HepG2 (cell line): ENCODE data around the gene ABCB10.

Experiments
- ADNP ChIP-seq: sonication (generic); formaldehyde crosslinking; IDR thresholded peaks from 2 replicates; pipeline ENCODE4 v1.4.0; 2020; ENCODE audit warnings: missing genetic modification reagents
- RBFOX2 ChIP-seq: fragments of 200-400 bp; formaldehyde crosslinking; IDR thresholded peaks from 2 replicates; pipeline ENCODE4 v1.6.1; 2017; ENCODE audit warnings: low read depth, mild to moderate bottlenecking, low read length
- RBM39 ChIP-seq: fragments of 200-400 bp; formaldehyde crosslinking; IDR thresholded peaks from one replicate; pipeline ENCODE4 v1.6.1; 2018; ENCODE audit warnings: antibody characterized with exemption, mild to moderate bottlenecking, low read depth, low read length; ENCODE audit not compliant: poor library complexity, severe bottlenecking
- ZBTB40 ChIP-seq, 2 experiments: fragments of 450-650 bp in 1 of 2; sonication (generic) in 1 of 2; formaldehyde crosslinking in 1 of 2; IDR thresholded peaks; 2 replicates each; pipeline versions ENCODE4 v1.6.1 to v1.8.0; 2016 to 2022; ENCODE audit warnings: antibody characterized with exemption in 1 of 2, mild to moderate bottlenecking in 1 of 2, missing genetic modification reagents in 1 of 2
- TF ChIP-seq, protein P1 (sequence below): IDR thresholded peaks from 2 replicates; pipeline ENCODE4 v1.6.1; 2016; ENCODE audit warnings: low read depth, missing genetic modification reagents, missing compliant biosample characterization
- TF ChIP-seq, protein P2 (sequence below): sonication (generic); formaldehyde crosslinking; IDR thresholded peaks from 2 replicates; pipeline ENCODE4 v1.8.0; 2022; ENCODE audit warnings: mild to moderate bottlenecking, missing genetic modification reagents, moderate library complexity

DNA sequence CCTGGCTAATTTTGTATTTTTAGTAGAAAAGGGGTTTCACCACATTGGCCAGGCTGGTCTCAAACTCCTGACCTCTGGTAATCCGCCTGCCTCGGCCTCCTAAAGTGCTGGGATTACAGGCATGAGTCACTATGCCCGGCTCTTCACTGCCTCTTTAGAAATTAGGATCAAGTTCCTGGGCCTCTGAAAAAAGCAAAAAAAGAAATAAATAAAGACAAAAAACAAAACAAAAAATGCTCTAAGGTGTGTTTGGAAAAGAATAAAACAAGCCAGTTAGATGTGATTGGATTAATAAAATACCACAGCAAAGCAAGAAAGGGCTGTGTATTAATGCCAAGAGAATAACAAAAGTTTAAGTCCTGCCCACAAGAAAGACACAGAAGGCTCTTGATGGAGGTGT, 4.2 kb upstream of the ABCB10 start:
- TF ChIP-seq ADNP (CRISPR knock-in tag) (no peak), RBFOX2 (no peak), RBM39 (no peak), ZBTB40 (IDR thresholded peaks at IDR 0.05) (no peak), ZBTB40 (CRISPR knock-in tag; IDR thresholded peaks at IDR 0.05) (no peak)
- TF ChIP-seq, protein P1, sequence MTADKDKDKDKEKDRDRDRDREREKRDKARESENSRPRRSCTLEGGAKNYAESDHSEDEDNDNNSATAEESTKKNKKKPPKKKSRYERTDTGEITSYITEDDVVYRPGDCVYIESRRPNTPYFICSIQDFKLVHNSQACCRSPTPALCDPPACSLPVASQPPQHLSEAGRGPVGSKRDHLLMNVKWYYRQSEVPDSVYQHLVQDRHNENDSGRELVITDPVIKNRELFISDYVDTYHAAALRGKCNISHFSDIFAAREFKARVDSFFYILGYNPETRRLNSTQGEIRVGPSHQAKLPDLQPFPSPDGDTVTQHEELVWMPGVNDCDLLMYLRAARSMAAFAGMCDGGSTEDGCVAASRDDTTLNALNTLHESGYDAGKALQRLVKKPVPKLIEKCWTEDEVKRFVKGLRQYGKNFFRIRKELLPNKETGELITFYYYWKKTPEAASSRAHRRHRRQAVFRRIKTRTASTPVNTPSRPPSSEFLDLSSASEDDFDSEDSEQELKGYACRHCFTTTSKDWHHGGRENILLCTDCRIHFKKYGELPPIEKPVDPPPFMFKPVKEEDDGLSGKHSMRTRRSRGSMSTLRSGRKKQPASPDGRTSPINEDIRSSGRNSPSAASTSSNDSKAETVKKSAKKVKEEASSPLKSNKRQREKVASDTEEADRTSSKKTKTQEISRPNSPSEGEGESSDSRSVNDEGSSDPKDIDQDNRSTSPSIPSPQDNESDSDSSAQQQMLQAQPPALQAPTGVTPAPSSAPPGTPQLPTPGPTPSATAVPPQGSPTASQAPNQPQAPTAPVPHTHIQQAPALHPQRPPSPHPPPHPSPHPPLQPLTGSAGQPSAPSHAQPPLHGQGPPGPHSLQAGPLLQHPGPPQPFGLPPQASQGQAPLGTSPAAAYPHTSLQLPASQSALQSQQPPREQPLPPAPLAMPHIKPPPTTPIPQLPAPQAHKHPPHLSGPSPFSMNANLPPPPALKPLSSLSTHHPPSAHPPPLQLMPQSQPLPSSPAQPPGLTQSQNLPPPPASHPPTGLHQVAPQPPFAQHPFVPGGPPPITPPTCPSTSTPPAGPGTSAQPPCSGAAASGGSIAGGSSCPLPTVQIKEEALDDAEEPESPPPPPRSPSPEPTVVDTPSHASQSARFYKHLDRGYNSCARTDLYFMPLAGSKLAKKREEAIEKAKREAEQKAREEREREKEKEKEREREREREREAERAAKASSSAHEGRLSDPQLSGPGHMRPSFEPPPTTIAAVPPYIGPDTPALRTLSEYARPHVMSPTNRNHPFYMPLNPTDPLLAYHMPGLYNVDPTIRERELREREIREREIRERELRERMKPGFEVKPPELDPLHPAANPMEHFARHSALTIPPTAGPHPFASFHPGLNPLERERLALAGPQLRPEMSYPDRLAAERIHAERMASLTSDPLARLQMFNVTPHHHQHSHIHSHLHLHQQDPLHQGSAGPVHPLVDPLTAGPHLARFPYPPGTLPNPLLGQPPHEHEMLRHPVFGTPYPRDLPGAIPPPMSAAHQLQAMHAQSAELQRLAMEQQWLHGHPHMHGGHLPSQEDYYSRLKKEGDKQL (CRISPR knock-in tag): no peak
- TF ChIP-seq, protein P2, sequence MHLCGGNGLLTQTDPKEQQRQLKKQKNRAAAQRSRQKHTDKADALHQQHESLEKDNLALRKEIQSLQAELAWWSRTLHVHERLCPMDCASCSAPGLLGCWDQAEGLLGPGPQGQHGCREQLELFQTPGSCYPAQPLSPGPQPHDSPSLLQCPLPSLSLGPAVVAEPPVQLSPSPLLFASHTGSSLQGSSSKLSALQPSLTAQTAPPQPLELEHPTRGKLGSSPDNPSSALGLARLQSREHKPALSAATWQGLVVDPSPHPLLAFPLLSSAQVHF: no peak
